HepG2 (cell line): Measurements from ENCODE around the gene CPAMD8. TPM values are rescaled to one million over a fixed set of nuclear protein-coding genes. Genes with fewer than 3 reads are reported as not detected.

Source experiments
- ATAC-seq: fragments of 200-7000 bp; cut with Tn5 transposase; 3 replicates; pipeline ENCODE4 v1.9.1; 2020; ENCODE audit warnings: mild to moderate bottlenecking, moderate library complexity
- BruUV-seq: library from RNA; stranded (reverse); fragments of 400-500 nt; replicated peaks from 2 replicates; lab custom pipeline; 2021; lab: Mats Ljungman, UMichigan
- CTCF ChIA-PET: fragments of 300-600 bp; formaldehyde crosslinking; extraction: SDS; loops from one replicate; lab custom pipeline; 2021; ENCODE audit warnings: low total read pairs, inconsistent platforms, low intra/inter-chr PET ratio; lab: Yijun Ruan, JAX
- POLR2A ChIA-PET: fragments of 350-600 bp; sonication (Branson Sonifier 250); formaldehyde crosslinking; loops from one replicate; lab custom pipeline; 2020; ENCODE audit warnings: antibody characterized with exemption, inconsistent platforms; lab: Yijun Ruan, JAX
- DNase-seq: peaks from one replicate; pipeline ENCODE4 v3.0.0-alpha.2; 2015; ENCODE audit warnings: low spot score
- FAIRE-seq: peaks from 3 replicates; lab custom pipeline; 2011; peaks lifted over from hg19 to GRCh38; lab: Jason Lieb, UNC
- H2AFZ ChIP-seq: one replicate; pipeline ENCODE4 v1.6.1; 2011; ENCODE audit warnings: low read length, inconsistent platforms
- H3K27ac ChIP-seq: fragments of 300-600 bp; 3 replicates; pipeline ENCODE4 v1.8.0; 2011; ENCODE audit warnings: mixed run types, mild to moderate bottlenecking, mixed read lengths, low read length, inconsistent platforms; ENCODE audit not compliant: insufficient read depth; ENCODE audit errors: extremely low read length
- H3K27me3 ChIP-seq, 2 experiments: fragments of 200-600 bp in 1 of 2; 2 replicates in 1 of 2; 3 replicates in 1 of 2; pipeline versions ENCODE4 v1.6.0 to v1.8.0; 2011; ENCODE audit warnings: low read length in 2 of 2, mild to moderate bottlenecking in 2 of 2, moderate library complexity in 2 of 2, inconsistent platforms in 1 of 2; ENCODE audit not compliant: insufficient read depth in 2 of 2, control insufficient read depth in 1 of 2
- H3K36me3 ChIP-seq, 2 experiments: fragments of 200-600 bp in 1 of 2; replicated peaks in 1 of 2; 2 replicates in 1 of 2; 3 replicates in 1 of 2; pipeline versions ENCODE4 v1.5.1 to v1.8.0; 2011; ENCODE audit warnings: low read length in 2 of 2, inconsistent platforms in 1 of 2; ENCODE audit not compliant: insufficient read depth in 2 of 2, control insufficient read depth in 1 of 2
- H3K4me1 ChIP-seq: 2 replicates; pipeline ENCODE4 v1.5.1; 2012; ENCODE audit warnings: low read length, inconsistent platforms; ENCODE audit not compliant: insufficient read depth
- H3K4me2 ChIP-seq: 2 replicates; pipeline ENCODE4 v1.6.0; 2011; ENCODE audit warnings: low read depth, low read length, inconsistent platforms
- H3K4me3 ChIP-seq, 3 experiments: fragments of 200-600 bp in 1 of 3; sonication (generic), shearing (Covaris generic) in 1 of 3; replicated peaks in 1 of 3; 2 replicates each; pipeline ENCODE4 v1.5.1; 2011 to 2016; ENCODE audit warnings: low read length in 3 of 3, inconsistent platforms in 2 of 3, low read depth in 2 of 3, mild to moderate bottlenecking in 2 of 3, control low read depth in 1 of 3, mixed read lengths in 1 of 3; ENCODE audit not compliant: insufficient read depth in 1 of 3
- H3K79me2 ChIP-seq: one replicate; pipeline ENCODE4 v1.6.1; 2011; ENCODE audit warnings: low read length, inconsistent platforms; ENCODE audit not compliant: insufficient read depth
- H3K9ac ChIP-seq: 2 replicates; pipeline ENCODE4 v1.6.0; 2011; ENCODE audit warnings: mild to moderate bottlenecking, low read depth, low read length, inconsistent platforms; ENCODE audit not compliant: insufficient read depth
- H3K9me3 ChIP-seq: 2 replicates; pipeline ENCODE4 v1.5.1; 2012; ENCODE audit warnings: mild to moderate bottlenecking, low read length
- H4K20me1 ChIP-seq: 2 replicates; pipeline ENCODE4 v1.6.0; 2011; ENCODE audit warnings: inconsistent platforms, mild to moderate bottlenecking, low read length, moderate library complexity; ENCODE audit not compliant: insufficient read depth
- HNRNPL ChIP-seq: fragments of 200-400 bp; formaldehyde crosslinking; IDR thresholded peaks from 2 replicates; pipeline ENCODE4 v1.6.1; 2017; ENCODE audit warnings: mild to moderate bottlenecking, low read depth, low read length
- ZBTB20 ChIP-seq: sonication (generic); formaldehyde crosslinking; IDR thresholded peaks from 2 replicates; pipeline ENCODE4 v1.8.1; 2023; ENCODE audit warnings: missing genetic modification reagents, low read depth, mild to moderate bottlenecking, borderline replicate concordance
- ZNF205 ChIP-seq: IDR thresholded peaks from 2 replicates; pipeline ENCODE4 v1.6.1; 2018; ENCODE audit warnings: missing biosample characterization, missing genetic modification reagents
- ZNF629 ChIP-seq: sonication (generic); formaldehyde crosslinking; conservative IDR thresholded peaks from 2 replicates; pipeline ENCODE4 v1.5.0; 2020; ENCODE audit warnings: missing genetic modification reagents
- ZNF883 ChIP-seq: sonication (generic); formaldehyde crosslinking; IDR thresholded peaks from 2 replicates; pipeline ENCODE4 v1.5.1; 2020; ENCODE audit warnings: mild to moderate bottlenecking, missing genetic modification reagents; ENCODE audit errors: not compliant biosample characterization
- WGBS: methylation state at CpG from one replicate; pipeline ENCODE4 v1.1.6; 2017; ENCODE audit warnings: low lambda C conversion rate; 5-methylcytosine and 5-hydroxymethylcytosine counted together
- in situ Hi-C: cut with HindIII; loops from 2 replicates; pipeline ENCODE4 v1.10.0; 2017; ENCODE audit warnings: low pct_unique_long_range_greater_than_20kb; ENCODE audit not compliant: extremely low pct_ligation_motif_present
- intact Hi-C: fragments of 100-400 bp; cut with micrococcal nuclease; formaldehyde crosslinking; loops from one replicate; pipeline ENCODE4 v1.10.0; 2022; ENCODE audit not compliant: unreplicated experiment
- polyA plus RNA-seq, 8 experiments: library from polyadenylated mRNA; depleted of rRNA in 3 of 8; stranded (reverse) in 7 of 8; unstranded in 1 of 8; fragments of >200 nt; fragmentation: Illumina TruSeq in 4 of 8; extraction: Trizol in 4 of 8; gene quantifications; 2 replicates each; pipeline versions ENCODE4 v1.2.1 to v1.2.3, GENCODE V29; 2011 to 2016; ENCODE audit warnings: low read depth in 4 of 8, missing spikeins in 1 of 8, mixed read lengths in 1 of 8; ENCODE audit not compliant: insufficient read depth in 1 of 8
- total RNA-seq, 5 experiments: library from RNA; depleted of rRNA; stranded (reverse); fragments of >200 nt; fragmentation: Illumina TruSeq; extraction: Trizol; gene quantifications; 2 replicates each; pipeline ENCODE4 v1.2.3, GENCODE V29; 2016; ENCODE audit warnings: low read depth in 1 of 5
- TF ChIP-seq, protein P1 (sequence below): sonication (generic); formaldehyde crosslinking; IDR thresholded peaks from 2 replicates; pipeline ENCODE4 v1.4.0; 2020; ENCODE audit warnings: missing genetic modification reagents
- TF ChIP-seq, protein P2 (sequence below): sonication (generic); formaldehyde crosslinking; IDR thresholded peaks from 2 replicates; pipeline ENCODE4 v1.8.0; 2022; ENCODE audit warnings: mild to moderate bottlenecking, missing genetic modification reagents

Gene CPAMD8
- total and polyA plus RNA-seq, 2 of the 13 experiments (the other 11 are each of a cell fraction or from before 2014, with no cell fraction given) = 0.29 to 0.34 TPM

DNA sequence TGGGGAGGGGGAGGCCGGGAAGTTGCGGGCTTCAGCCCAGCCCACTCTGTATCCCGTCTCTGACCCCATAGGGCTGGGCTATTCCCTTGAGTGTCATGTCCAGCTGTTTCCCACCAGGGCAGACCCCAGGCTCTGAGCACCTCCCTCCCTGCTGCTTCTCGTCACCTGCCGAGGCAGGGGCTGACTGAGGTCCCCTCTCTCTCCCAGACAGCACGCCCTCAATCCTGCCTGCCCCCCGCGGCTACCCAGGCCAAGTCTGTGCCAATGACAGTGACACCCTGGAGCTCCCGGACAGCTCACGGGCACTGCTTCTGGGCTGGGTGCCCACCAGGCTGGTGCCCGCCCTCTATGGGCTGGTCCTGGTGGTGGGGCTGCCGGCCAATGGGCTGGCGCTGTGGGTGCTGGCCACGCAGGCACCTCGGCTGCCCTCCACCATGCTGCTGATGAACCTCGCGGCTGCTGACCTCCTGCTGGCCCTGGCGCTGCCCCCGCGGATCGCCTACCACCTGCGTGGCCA lies 137.2 kb downstream of the CPAMD8 start:
- CTCF ChIA-PET = no interaction called here
- no peaks in the 10 kb centered on the region for H3K9me3 ChIP-seq
- ATAC-seq (no peak), FAIRE-seq (no peak), DNase-seq (no peak)
- 30% methylated on average over 2 of the region's 22 CpGs for WGBS
- POLR2A ChIA-PET = no interaction called here
- H3K4me1 ChIP-seq = peaks cover 50% of the 10 kb centered on the region
- no peaks in the 10 kb centered on the region for H3K36me3 ChIP-seq
- intact Hi-C loops = no loop called here
- no peak overlapping the region for H3K9ac ChIP-seq
- no peak overlapping the region for H3K27ac ChIP-seq
- no peak overlapping the region for H2AFZ ChIP-seq
- H3K4me3 ChIP-seq = no peak overlapping the region
- TF ChIP-seq ZNF629 = no peak
- TF ChIP-seq, protein P1, sequence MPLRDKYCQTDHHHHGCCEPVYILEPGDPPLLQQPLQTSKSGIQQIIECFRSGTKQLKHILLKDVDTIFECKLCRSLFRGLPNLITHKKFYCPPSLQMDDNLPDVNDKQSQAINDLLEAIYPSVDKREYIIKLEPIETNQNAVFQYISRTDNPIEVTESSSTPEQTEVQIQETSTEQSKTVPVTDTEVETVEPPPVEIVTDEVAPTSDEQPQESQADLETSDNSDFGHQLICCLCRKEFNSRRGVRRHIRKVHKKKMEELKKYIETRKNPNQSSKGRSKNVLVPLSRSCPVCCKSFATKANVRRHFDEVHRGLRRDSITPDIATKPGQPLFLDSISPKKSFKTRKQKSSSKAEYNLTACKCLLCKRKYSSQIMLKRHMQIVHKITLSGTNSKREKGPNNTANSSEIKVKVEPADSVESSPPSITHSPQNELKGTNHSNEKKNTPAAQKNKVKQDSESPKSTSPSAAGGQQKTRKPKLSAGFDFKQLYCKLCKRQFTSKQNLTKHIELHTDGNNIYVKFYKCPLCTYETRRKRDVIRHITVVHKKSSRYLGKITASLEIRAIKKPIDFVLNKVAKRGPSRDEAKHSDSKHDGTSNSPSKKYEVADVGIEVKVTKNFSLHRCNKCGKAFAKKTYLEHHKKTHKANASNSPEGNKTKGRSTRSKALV (CRISPR knock-in tag) = no peak
- 0 out of 2 replicates have a peak, but pooled peaks have one; percentile 36 for TF ChIP-seq HNRNPL
- TF ChIP-seq, protein P2, sequence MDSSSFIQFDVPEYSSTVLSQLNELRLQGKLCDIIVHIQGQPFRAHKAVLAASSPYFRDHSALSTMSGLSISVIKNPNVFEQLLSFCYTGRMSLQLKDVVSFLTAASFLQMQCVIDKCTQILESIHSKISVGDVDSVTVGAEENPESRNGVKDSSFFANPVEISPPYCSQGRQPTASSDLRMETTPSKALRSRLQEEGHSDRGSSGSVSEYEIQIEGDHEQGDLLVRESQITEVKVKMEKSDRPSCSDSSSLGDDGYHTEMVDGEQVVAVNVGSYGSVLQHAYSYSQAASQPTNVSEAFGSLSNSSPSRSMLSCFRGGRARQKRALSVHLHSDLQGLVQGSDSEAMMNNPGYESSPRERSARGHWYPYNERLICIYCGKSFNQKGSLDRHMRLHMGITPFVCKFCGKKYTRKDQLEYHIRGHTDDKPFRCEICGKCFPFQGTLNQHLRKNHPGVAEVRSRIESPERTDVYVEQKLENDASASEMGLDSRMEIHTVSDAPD (CRISPR knock-in tag) = no peak
- no peak for TF ChIP-seq ZNF883
- TF ChIP-seq ZNF205 (CRISPR knock-in tag) = no peak
- no peak for TF ChIP-seq ZBTB20 (CRISPR knock-in tag)
- no peaks in the 10 kb centered on the region for H3K79me2 ChIP-seq
- BruUV-seq = no TSS peak
- H3K27me3 ChIP-seq = peaks cover 3 to 26% of the 10 kb centered on the region in 2 experiments; a peak in 4 of 5 replicates
- in situ Hi-C loops = no loop called here
- H4K20me1 ChIP-seq = no peaks in the 10 kb centered on the region
- no peak overlapping the region for H3K4me2 ChIP-seq
